Skin epidermis (tissue), 12 donors: ENCODE measurements around the gene CHSY3.

ENCODE experiments used
- H3K27ac ChIP-seq, 21 experiments: fragments of 200-600 bp; sonication (generic) in 11 of 21; one replicate each; pipeline ENCODE4 v1.5.0; 2020; ENCODE audit warnings: mild to moderate bottlenecking in 3 of 21, inconsistent platforms in 2 of 21, moderate library complexity in 2 of 21
- H3K4me3 ChIP-seq, 7 experiments: fragments of 200-600 bp; sonication (generic) in 2 of 7; one replicate each; pipeline ENCODE4 v1.5.0; 2020; ENCODE audit warnings: inconsistent platforms in 2 of 7, mild to moderate bottlenecking in 2 of 7, moderate library complexity in 1 of 7

The CHSY3 gene

GRCh38 chr5:130068101-130068500, 163.8 kb downstream of the CHSY3 start:
- no peak overlapping the region for H3K27ac ChIP-seq
- no peak overlapping the region for H3K4me3 ChIP-seq

GRCh38 chr5:130068988-130069387, 164.7 kb downstream of the CHSY3 start:
- no peak overlapping the region for H3K27ac ChIP-seq
- H3K4me3 ChIP-seq, result no peak overlapping the region

- Histone ChIP-seq H3K4me3 (no peak overlapping the region), H3K27ac (no peak overlapping the region)
Observed at GRCh38 chr5:130074820-130075219, 170.6 kb downstream of the CHSY3 start.

GRCh38 chr5:130077007-130077406, 172.7 kb downstream of the CHSY3 start:
- H3K4me3 ChIP-seq, result no peak overlapping the region
- H3K27ac ChIP-seq, result no peak overlapping the region

- Histone ChIP-seq H3K4me3 (no peak overlapping the region), H3K27ac (no peak overlapping the region)
Observed at GRCh38 chr5:130078661-130079060, 174.4 kb downstream of the CHSY3 start.

GRCh38 chr5:130090569-130091270, 186.5 kb downstream of the CHSY3 start:
- no peak overlapping the region for H3K27ac ChIP-seq
- H3K4me3 ChIP-seq, result no peak overlapping the region

- Histone ChIP-seq H3K27ac (no peak overlapping the region), H3K4me3 (no peak overlapping the region)
Observed at GRCh38 chr5:130092991-130093390, 188.7 kb downstream of the CHSY3 start.

- Histone ChIP-seq H3K27ac (no peak overlapping the region), H3K4me3 (no peak overlapping the region)
Observed at GRCh38 chr5:130096483-130096882, 192.2 kb downstream of the CHSY3 start.

- Histone ChIP-seq H3K4me3 (no peak overlapping the region), H3K27ac (no peak overlapping the region)
Observed at GRCh38 chr5:130099008-130099407, 194.7 kb downstream of the CHSY3 start.

- no peak overlapping the region for H3K4me3 ChIP-seq
- H3K27ac ChIP-seq, result no peak overlapping the region
Observed at GRCh38 chr5:130102375-130102774, 198.1 kb downstream of the CHSY3 start.

GRCh38 chr5:130102960-130103359, 198.7 kb downstream of the CHSY3 start:
- Histone ChIP-seq H3K4me3 (no peak overlapping the region), H3K27ac (no peak overlapping the region)

GRCh38 chr5:130104895-130105688, 200.8 kb downstream of the CHSY3 start:
- no peak overlapping the region for H3K4me3 ChIP-seq
- H3K27ac ChIP-seq, result no peak overlapping the region

GRCh38 chr5:130106480-130106879, 202.2 kb downstream of the CHSY3 start:
- Histone ChIP-seq H3K4me3 (no peak overlapping the region), H3K27ac (no peak overlapping the region)

GRCh38 chr5:130109152-130109551, 204.9 kb downstream of the CHSY3 start:
- H3K27ac ChIP-seq, result no peak overlapping the region
- no peak overlapping the region for H3K4me3 ChIP-seq

GRCh38 chr5:130110328-130110727, 206.1 kb downstream of the CHSY3 start:
- Histone ChIP-seq H3K27ac (no peak overlapping the region), H3K4me3 (no peak overlapping the region)

GRCh38 chr5:130111746-130112145, 207.5 kb downstream of the CHSY3 start:
- Histone ChIP-seq H3K4me3 (no peak overlapping the region), H3K27ac (no peak overlapping the region)

GRCh38 chr5:130112246-130112645, 208.0 kb downstream of the CHSY3 start:
- no peak overlapping the region for H3K27ac ChIP-seq
- no peak overlapping the region for H3K4me3 ChIP-seq

GRCh38 chr5:130115686-130116085, 211.4 kb downstream of the CHSY3 start:
- Histone ChIP-seq H3K27ac (no peak overlapping the region), H3K4me3 (no peak overlapping the region)

GRCh38 chr5:130116462-130116861, 212.2 kb downstream of the CHSY3 start:
- H3K27ac ChIP-seq, result no peak overlapping the region
- H3K4me3 ChIP-seq, result no peak overlapping the region

GRCh38 chr5:130116972-130117371, 212.7 kb downstream of the CHSY3 start:
- no peak overlapping the region for H3K4me3 ChIP-seq
- H3K27ac ChIP-seq, result no peak overlapping the region

- Histone ChIP-seq H3K27ac (no peak overlapping the region), H3K4me3 (no peak overlapping the region)
Observed at GRCh38 chr5:130126746-130127145, 222.5 kb downstream of the CHSY3 start.
